Measurements from ENCODE around the gene SEC63.

- TF ChIP-seq CTCF (IDR thresholded peaks at IDR 0.05): no peak
- TF ChIP-seq POLR2A (IDR thresholded peaks at IDR 0.05): no peak
Measured at GRCh38 chr6:107991772-107992550, 34.0 kb upstream of the SEC63 start.

All from vagina (tissue), 2 donors.